ENCODE results near the gene ENOSF1.

- TF ChIP-seq, protein P1, sequence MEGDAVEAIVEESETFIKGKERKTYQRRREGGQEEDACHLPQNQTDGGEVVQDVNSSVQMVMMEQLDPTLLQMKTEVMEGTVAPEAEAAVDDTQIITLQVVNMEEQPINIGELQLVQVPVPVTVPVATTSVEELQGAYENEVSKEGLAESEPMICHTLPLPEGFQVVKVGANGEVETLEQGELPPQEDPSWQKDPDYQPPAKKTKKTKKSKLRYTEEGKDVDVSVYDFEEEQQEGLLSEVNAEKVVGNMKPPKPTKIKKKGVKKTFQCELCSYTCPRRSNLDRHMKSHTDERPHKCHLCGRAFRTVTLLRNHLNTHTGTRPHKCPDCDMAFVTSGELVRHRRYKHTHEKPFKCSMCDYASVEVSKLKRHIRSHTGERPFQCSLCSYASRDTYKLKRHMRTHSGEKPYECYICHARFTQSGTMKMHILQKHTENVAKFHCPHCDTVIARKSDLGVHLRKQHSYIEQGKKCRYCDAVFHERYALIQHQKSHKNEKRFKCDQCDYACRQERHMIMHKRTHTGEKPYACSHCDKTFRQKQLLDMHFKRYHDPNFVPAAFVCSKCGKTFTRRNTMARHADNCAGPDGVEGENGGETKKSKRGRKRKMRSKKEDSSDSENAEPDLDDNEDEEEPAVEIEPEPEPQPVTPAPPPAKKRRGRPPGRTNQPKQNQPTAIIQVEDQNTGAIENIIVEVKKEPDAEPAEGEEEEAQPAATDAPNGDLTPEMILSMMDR (IDR thresholded peaks at IDR 0.05), result no peak
- no peak for TF ChIP-seq POLR2A (IDR thresholded peaks at IDR 0.05)
- TF ChIP-seq POLR2AphosphoS5 (IDR thresholded peaks at IDR 0.05; ENCODE audit: insufficient read depth in 1 of 2, low read depth in 1 of 2), result no peak
Observed at GRCh38 chr18:685438-685837, 27.0 kb downstream of the ENOSF1 start.
